ENCODE data around the gene PNLIPRP2.

GRCh38 chr10:116668446-116668845 lies 47.7 kb downstream of the PNLIPRP2 start:
- TF ChIP-seq POLR2AphosphoS5 (IDR thresholded peaks at IDR 0.05; ENCODE audit: low read depth, low read length) (no peak), REST (IDR thresholded peaks at IDR 0.05; ENCODE audit: low read depth, low read length) (no peak), YY1 (IDR thresholded peaks at IDR 0.05; ENCODE audit: low read depth) (no peak), CTCF (IDR thresholded peaks at IDR 0.05) (no peak), SMC3 (IDR thresholded peaks at IDR 0.05; ENCODE audit: low read depth, low read length) (no peak), EP300 (IDR thresholded peaks at IDR 0.05; ENCODE audit: borderline replicate concordance in 1 of 2, low read depth in 1 of 2, low read length in 1 of 2) (no peak), IRF3 (IDR thresholded peaks at IDR 0.05; ENCODE audit: low read depth, low read length) (no peak), FOXM1 (IDR thresholded peaks at IDR 0.05; ENCODE audit: low read depth) (no peak), RCOR1 (IDR thresholded peaks at IDR 0.05; ENCODE audit: low read length) (no peak), RFX5 (IDR thresholded peaks at IDR 0.05; ENCODE audit: low read length) (no peak), ZBTB33 (IDR thresholded peaks at IDR 0.05; ENCODE audit: borderline replicate concordance, low read depth) (no peak), EZH2phosphoT487 (IDR thresholded peaks at IDR 0.05; ENCODE audit: borderline replicate concordance, low read depth) (no peak)
